Liver (tissue), 9 donors: ENCODE data around the gene CDC45. TPM values are rescaled to one million over a fixed set of nuclear protein-coding genes. Genes with fewer than 3 reads are reported as not detected.

ENCODE experiments used
- DNase-seq: peaks from one replicate; pipeline ENCODE4 v3.0.0-alpha.2; 2017; ENCODE audit warnings: low spot score
- H3K27ac ChIP-seq, 2 donors: one replicate each; pipeline ENCODE4 v1.7.0; 2013; ENCODE audit warnings: inconsistent platforms in 2 of 2, low read length in 2 of 2, control low read depth in 1 of 2, low read depth in 1 of 2, mild to moderate bottlenecking in 1 of 2
- H3K27me3 ChIP-seq, 4 donors: one replicate each; pipeline versions ENCODE4 v1.6.1 to v1.7.0; 2013; ENCODE audit warnings: low read length in 3 of 4, inconsistent platforms in 1 of 4, mild to moderate bottlenecking in 1 of 4, moderate library complexity in 1 of 4; ENCODE audit not compliant: control insufficient read depth in 4 of 4, insufficient read depth in 4 of 4
- H3K36me3 ChIP-seq, 4 donors: one replicate each; pipeline versions ENCODE4 v1.6.1 to v1.7.0; 2013; ENCODE audit warnings: low read length in 3 of 4, mild to moderate bottlenecking in 3 of 4, low read depth in 1 of 4, moderate library complexity in 1 of 4; ENCODE audit not compliant: control insufficient read depth in 4 of 4, insufficient read depth in 3 of 4
- H3K4me1 ChIP-seq, 4 donors: one replicate each; pipeline versions ENCODE4 v1.6.1 to v1.7.0; 2013; ENCODE audit warnings: low read length in 3 of 4, mild to moderate bottlenecking in 3 of 4, moderate library complexity in 1 of 4; ENCODE audit not compliant: control insufficient read depth in 4 of 4, insufficient read depth in 4 of 4
- H3K4me3 ChIP-seq, 3 donors: one replicate each; pipeline versions ENCODE4 v1.6.1 to v1.7.0; 2013; ENCODE audit warnings: low read length in 3 of 3, control low read depth in 1 of 3, low read depth in 1 of 3, mild to moderate bottlenecking in 1 of 3
- H3K9ac ChIP-seq, 2 donors: one replicate each; pipeline ENCODE4 v1.7.0; 2013; ENCODE audit warnings: low read length in 2 of 2, mild to moderate bottlenecking in 2 of 2, moderate library complexity in 2 of 2, control low read depth in 1 of 2, low read depth in 1 of 2
- H3K9me3 ChIP-seq, 4 donors: one replicate each; pipeline versions ENCODE4 v1.6.1 to v1.7.0; 2013; ENCODE audit warnings: low read length in 3 of 4; ENCODE audit not compliant: control insufficient read depth in 4 of 4
- ATF3 ChIP-seq: IDR thresholded peaks from 2 replicates; pipeline ENCODE4 v1.6.1; 2016; ENCODE audit warnings: antibody characterized with exemption
- CTCF ChIP-seq: fragments of 150-350 bp; IDR thresholded peaks from 2 replicates; pipeline ENCODE4 v1.5.1; 2017; ENCODE audit warnings: improper control_type of control experiment, low read depth, low read length; ENCODE audit not compliant: missing input control
- EGR1 ChIP-seq, 2 donors: IDR thresholded peaks; 2 replicates each; pipeline ENCODE4 v1.6.1; 2016 to 2018; ENCODE audit warnings: antibody characterized with exemption in 2 of 2, low read depth in 2 of 2
- FOXA1 ChIP-seq: IDR thresholded peaks from 2 replicates; pipeline ENCODE4 v1.6.1; 2016; ENCODE audit warnings: antibody characterized with exemption
- GABPA ChIP-seq, 2 donors: IDR thresholded peaks in 1 of 2; conservative IDR thresholded peaks in 1 of 2; 2 replicates each; pipeline ENCODE4 v1.6.1; 2016; ENCODE audit warnings: antibody characterized with exemption in 2 of 2, mild to moderate bottlenecking in 1 of 2, moderate library complexity in 1 of 2
- HNF4A ChIP-seq, 2 donors: conservative IDR thresholded peaks; 2 replicates each; pipeline ENCODE4 v1.6.1; 2016; ENCODE audit warnings: antibody characterized with exemption in 2 of 2, mild to moderate bottlenecking in 2 of 2
- HNF4G ChIP-seq: IDR thresholded peaks from 2 replicates; pipeline ENCODE4 v1.6.1; 2016; ENCODE audit warnings: antibody characterized with exemption
- JUND ChIP-seq, 2 donors: IDR thresholded peaks; 2 replicates each; pipeline ENCODE4 v1.6.1; 2016; ENCODE audit warnings: antibody characterized with exemption in 2 of 2
- MAX ChIP-seq: IDR thresholded peaks from 2 replicates; pipeline ENCODE4 v1.6.1; 2016; ENCODE audit warnings: antibody characterized with exemption
- NR2F2 ChIP-seq: IDR thresholded peaks from 2 replicates; pipeline ENCODE4 v1.6.1; 2016; ENCODE audit warnings: antibody characterized with exemption
- RAD21 ChIP-seq, 2 donors: IDR thresholded peaks; 2 replicates each; pipeline ENCODE4 v1.6.1; 2016; ENCODE audit warnings: antibody characterized with exemption in 2 of 2, mild to moderate bottlenecking in 2 of 2
- RXRA ChIP-seq, 2 donors: IDR thresholded peaks; 2 replicates each; pipeline ENCODE4 v1.6.1; 2017 to 2018; ENCODE audit warnings: antibody characterized with exemption in 2 of 2, mild to moderate bottlenecking in 1 of 2
- SP1 ChIP-seq: IDR thresholded peaks from 2 replicates; pipeline ENCODE4 v1.6.1; 2018; ENCODE audit warnings: antibody characterized with exemption, mild to moderate bottlenecking
- TAF1 ChIP-seq: conservative IDR thresholded peaks from 2 replicates; pipeline ENCODE4 v1.6.1; 2016; ENCODE audit warnings: antibody characterized with exemption, mild to moderate bottlenecking
- YY1 ChIP-seq: IDR thresholded peaks from 2 replicates; pipeline ENCODE4 v1.6.1; 2016; ENCODE audit warnings: antibody characterized with exemption, mild to moderate bottlenecking
- ZBTB33 ChIP-seq: IDR thresholded peaks from 2 replicates; pipeline ENCODE4 v1.6.1; 2016; ENCODE audit warnings: antibody characterized with exemption
- WGBS: extraction: QIAGEN DNeasy Blood & Tissue Kit; methylation state at CpG from one replicate; pipeline ENCODE4 v1.1.7; 2013; 5-methylcytosine and 5-hydroxymethylcytosine counted together
- polyA plus RNA-seq, 2 donors: library from polyadenylated mRNA; stranded (reverse) in 1 of 2; unstranded in 1 of 2; fragments of 200-250 nt in 1 of 2; fragments of >200 nt in 1 of 2; fragmentation: Nextera tagmentation in 1 of 2; extraction: Ambion mirVana in 1 of 2; gene quantifications; one replicate each; pipeline versions ENCODE4 v1.2.1 to v1.2.3, GENCODE V29; 2013 to 2015
- total RNA-seq, 2 donors: library from RNA; depleted of rRNA; stranded (reverse); fragments of >200 nt; gene quantifications; one replicate each; pipeline ENCODE4 v1.2.3, GENCODE V29; 2014
- TF ChIP-seq, protein P1 (sequence below): IDR thresholded peaks from 2 replicates; pipeline ENCODE4 v1.6.1; 2016; ENCODE audit warnings: antibody characterized with exemption, mild to moderate bottlenecking
- donor health status: healthy.
- donor health status: healthy.
- donor health status: healthy.
- donor health status: healthy.
- donor health status: healthy.

The CDC45 gene
- total and polyA plus RNA-seq, 4 donors = 0.33 to 15.5 (median 0.94) TPM

GRCh38 chr22:19515654-19516377 lies 36.1 kb downstream of the CDC45 start:
- Histone ChIP-seq H3K27ac (no peak overlapping the region), H3K9me3 (no peaks in the 10 kb centered on the region), H3K4me3 (no peak overlapping the region), H3K9ac (no peak overlapping the region), H3K27me3 (no peaks in the 10 kb centered on the region), H3K36me3 (no peaks in the 10 kb centered on the region), H3K4me1 (no peaks in the 10 kb centered on the region)
- no peak for DNase-seq
- TF ChIP-seq, protein P1, sequence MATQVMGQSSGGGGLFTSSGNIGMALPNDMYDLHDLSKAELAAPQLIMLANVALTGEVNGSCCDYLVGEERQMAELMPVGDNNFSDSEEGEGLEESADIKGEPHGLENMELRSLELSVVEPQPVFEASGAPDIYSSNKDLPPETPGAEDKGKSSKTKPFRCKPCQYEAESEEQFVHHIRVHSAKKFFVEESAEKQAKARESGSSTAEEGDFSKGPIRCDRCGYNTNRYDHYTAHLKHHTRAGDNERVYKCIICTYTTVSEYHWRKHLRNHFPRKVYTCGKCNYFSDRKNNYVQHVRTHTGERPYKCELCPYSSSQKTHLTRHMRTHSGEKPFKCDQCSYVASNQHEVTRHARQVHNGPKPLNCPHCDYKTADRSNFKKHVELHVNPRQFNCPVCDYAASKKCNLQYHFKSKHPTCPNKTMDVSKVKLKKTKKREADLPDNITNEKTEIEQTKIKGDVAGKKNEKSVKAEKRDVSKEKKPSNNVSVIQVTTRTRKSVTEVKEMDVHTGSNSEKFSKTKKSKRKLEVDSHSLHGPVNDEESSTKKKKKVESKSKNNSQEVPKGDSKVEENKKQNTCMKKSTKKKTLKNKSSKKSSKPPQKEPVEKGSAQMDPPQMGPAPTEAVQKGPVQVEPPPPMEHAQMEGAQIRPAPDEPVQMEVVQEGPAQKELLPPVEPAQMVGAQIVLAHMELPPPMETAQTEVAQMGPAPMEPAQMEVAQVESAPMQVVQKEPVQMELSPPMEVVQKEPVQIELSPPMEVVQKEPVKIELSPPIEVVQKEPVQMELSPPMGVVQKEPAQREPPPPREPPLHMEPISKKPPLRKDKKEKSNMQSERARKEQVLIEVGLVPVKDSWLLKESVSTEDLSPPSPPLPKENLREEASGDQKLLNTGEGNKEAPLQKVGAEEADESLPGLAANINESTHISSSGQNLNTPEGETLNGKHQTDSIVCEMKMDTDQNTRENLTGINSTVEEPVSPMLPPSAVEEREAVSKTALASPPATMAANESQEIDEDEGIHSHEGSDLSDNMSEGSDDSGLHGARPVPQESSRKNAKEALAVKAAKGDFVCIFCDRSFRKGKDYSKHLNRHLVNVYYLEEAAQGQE = no peak
- TF ChIP-seq CTCF = no peak
- TF ChIP-seq NR2F2 = no peak
- TF ChIP-seq EGR1 (IDR thresholded peaks at IDR 0.05; ENCODE audit: low read depth in 2 of 2) = no peak
- no peak for TF ChIP-seq SP1
- TF ChIP-seq HNF4G = no peak
- no peak for TF ChIP-seq RXRA (IDR thresholded peaks at IDR 0.05)
- no peak for TF ChIP-seq JUND (IDR thresholded peaks at IDR 0.05)
- TF ChIP-seq FOXA1 = no peak
- no peak for TF ChIP-seq RAD21 (IDR thresholded peaks at IDR 0.05)
- TF ChIP-seq ZBTB33 = no peak
- no peak for TF ChIP-seq YY1
- TF ChIP-seq ATF3 = no peak
- no peak for TF ChIP-seq TAF1
- no peak for TF ChIP-seq HNF4A (conservative IDR thresholded peaks at IDR 0.05)
- no peak for TF ChIP-seq GABPA (IDR thresholded peaks at IDR 0.05 in 1 of 2, conservative IDR thresholded peaks at IDR 0.05 in 1 of 2)
- TF ChIP-seq MAX = no peak
- WGBS = 97% methylated on average over 12 of the region's 12 CpGs
